ENCODE results near the gene LSM2. TPM values are rescaled to one million over a fixed set of nuclear protein-coding genes. Genes with fewer than 3 reads are reported as not detected.
A peak's percentile ranks its signal among the peaks of the same experiment; 100 is the strongest.

The LSM2 gene
- total and polyA plus RNA-seq, 9 of the 15 experiments (the other 6 are each of a cell fraction or from before 2014, with no cell fraction given): 154 to 407 (median 223) TPM

DNA sequence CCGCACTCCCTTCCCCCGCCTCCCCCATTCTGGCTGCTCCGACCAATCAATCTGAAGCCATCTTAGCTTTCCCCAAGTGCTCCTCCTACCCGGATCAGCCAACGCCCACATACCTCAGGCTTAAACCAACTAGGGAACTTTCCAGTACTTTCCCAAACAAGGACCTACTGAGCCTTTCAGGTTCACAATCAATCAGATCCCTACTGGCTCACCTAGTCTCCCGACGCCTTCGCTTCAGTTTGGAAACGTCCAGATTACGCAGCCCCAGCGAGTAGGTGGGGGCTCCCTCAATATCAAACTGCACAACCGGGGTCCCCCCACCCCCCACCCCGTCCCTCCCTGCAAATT lies 7.9 kb upstream of the LSM2 start (continued):
- TF ChIP-seq, protein P1, sequence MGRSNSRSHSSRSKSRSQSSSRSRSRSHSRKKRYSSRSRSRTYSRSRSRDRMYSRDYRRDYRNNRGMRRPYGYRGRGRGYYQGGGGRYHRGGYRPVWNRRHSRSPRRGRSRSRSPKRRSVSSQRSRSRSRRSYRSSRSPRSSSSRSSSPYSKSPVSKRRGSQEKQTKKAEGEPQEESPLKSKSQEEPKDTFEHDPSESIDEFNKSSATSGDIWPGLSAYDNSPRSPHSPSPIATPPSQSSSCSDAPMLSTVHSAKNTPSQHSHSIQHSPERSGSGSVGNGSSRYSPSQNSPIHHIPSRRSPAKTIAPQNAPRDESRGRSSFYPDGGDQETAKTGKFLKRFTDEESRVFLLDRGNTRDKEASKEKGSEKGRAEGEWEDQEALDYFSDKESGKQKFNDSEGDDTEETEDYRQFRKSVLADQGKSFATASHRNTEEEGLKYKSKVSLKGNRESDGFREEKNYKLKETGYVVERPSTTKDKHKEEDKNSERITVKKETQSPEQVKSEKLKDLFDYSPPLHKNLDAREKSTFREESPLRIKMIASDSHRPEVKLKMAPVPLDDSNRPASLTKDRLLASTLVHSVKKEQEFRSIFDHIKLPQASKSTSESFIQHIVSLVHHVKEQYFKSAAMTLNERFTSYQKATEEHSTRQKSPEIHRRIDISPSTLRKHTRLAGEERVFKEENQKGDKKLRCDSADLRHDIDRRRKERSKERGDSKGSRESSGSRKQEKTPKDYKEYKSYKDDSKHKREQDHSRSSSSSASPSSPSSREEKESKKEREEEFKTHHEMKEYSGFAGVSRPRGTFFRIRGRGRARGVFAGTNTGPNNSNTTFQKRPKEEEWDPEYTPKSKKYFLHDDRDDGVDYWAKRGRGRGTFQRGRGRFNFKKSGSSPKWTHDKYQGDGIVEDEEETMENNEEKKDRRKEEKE (IDR thresholded peaks at IDR 0.05; ENCODE audit: borderline replicate concordance in 1 of 2, control insufficient read depth in 1 of 2, low read depth in 2 of 2, low read length in 1 of 2): 0 out of 4 replicates have a peak, but pooled peaks of 1 of the 2 experiments have one; percentile 52
- TF ChIP-seq NFRKB (IDR thresholded peaks at IDR 0.05; ENCODE audit: low read depth): peak; percentile 71
- TF ChIP-seq ARID2 (IDR thresholded peaks at IDR 0.05): no peak
- TF ChIP-seq MCM3 (IDR thresholded peaks at IDR 0.05): no peak
- TF ChIP-seq NBN (IDR thresholded peaks at IDR 0.05; ENCODE audit: low read depth): no peak
- TF ChIP-seq, protein P2, sequence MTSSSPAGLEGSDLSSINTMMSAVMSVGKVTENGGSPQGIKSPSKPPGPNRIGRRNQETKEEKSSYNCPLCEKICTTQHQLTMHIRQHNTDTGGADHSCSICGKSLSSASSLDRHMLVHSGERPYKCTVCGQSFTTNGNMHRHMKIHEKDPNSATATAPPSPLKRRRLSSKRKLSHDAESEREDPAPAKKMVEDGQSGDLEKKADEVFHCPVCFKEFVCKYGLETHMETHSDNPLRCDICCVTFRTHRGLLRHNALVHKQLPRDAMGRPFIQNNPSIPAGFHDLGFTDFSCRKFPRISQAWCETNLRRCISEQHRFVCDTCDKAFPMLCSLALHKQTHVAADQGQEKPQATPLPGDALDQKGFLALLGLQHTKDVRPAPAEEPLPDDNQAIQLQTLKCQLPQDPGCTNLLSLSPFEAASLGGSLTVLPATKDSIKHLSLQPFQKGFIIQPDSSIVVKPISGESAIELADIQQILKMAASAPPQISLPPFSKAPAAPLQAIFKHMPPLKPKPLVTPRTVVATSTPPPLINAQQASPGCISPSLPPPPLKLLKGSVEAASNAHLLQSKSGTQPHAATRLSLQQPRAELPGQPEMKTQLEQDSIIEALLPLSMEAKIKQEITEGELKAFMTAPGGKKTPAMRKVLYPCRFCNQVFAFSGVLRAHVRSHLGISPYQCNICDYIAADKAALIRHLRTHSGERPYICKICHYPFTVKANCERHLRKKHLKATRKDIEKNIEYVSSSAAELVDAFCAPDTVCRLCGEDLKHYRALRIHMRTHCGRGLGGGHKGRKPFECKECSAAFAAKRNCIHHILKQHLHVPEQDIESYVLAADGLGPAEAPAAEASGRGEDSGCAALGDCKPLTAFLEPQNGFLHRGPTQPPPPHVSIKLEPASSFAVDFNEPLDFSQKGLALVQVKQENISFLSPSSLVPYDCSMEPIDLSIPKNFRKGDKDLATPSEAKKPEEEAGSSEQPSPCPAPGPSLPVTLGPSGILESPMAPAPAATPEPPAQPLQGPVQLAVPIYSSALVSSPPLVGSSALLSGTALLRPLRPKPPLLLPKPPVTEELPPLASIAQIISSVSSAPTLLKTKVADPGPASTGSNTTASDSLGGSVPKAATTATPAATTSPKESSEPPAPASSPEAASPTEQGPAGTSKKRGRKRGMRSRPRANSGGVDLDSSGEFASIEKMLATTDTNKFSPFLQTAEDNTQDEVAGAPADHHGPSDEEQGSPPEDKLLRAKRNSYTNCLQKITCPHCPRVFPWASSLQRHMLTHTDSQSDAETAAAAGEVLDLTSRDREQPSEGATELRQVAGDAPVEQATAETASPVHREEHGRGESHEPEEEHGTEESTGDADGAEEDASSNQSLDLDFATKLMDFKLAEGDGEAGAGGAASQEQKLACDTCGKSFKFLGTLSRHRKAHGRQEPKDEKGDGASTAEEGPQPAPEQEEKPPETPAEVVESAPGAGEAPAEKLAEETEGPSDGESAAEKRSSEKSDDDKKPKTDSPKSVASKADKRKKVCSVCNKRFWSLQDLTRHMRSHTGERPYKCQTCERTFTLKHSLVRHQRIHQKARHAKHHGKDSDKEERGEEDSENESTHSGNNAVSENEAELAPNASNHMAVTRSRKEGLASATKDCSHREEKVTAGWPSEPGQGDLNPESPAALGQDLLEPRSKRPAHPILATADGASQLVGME (CRISPR knock-in tag; IDR thresholded peaks at IDR 0.05): peak; percentile 79; the same call in 1 of the 2 replicates
- peak; percentile 85; the same call in 1 of the 2 replicates for TF ChIP-seq CC2D1A (IDR thresholded peaks at IDR 0.05)
- TF ChIP-seq, protein P3, sequence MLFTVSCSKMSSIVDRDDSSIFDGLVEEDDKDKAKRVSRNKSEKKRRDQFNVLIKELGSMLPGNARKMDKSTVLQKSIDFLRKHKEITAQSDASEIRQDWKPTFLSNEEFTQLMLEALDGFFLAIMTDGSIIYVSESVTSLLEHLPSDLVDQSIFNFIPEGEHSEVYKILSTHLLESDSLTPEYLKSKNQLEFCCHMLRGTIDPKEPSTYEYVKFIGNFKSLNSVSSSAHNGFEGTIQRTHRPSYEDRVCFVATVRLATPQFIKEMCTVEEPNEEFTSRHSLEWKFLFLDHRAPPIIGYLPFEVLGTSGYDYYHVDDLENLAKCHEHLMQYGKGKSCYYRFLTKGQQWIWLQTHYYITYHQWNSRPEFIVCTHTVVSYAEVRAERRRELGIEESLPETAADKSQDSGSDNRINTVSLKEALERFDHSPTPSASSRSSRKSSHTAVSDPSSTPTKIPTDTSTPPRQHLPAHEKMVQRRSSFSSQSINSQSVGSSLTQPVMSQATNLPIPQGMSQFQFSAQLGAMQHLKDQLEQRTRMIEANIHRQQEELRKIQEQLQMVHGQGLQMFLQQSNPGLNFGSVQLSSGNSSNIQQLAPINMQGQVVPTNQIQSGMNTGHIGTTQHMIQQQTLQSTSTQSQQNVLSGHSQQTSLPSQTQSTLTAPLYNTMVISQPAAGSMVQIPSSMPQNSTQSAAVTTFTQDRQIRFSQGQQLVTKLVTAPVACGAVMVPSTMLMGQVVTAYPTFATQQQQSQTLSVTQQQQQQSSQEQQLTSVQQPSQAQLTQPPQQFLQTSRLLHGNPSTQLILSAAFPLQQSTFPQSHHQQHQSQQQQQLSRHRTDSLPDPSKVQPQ (CRISPR knock-in tag; IDR thresholded peaks at IDR 0.05; ENCODE audit: borderline replicate concordance): no peak
- TF ChIP-seq HMG20B (CRISPR knock-in tag; IDR thresholded peaks at IDR 0.05): no peak
- TF ChIP-seq, protein P4, sequence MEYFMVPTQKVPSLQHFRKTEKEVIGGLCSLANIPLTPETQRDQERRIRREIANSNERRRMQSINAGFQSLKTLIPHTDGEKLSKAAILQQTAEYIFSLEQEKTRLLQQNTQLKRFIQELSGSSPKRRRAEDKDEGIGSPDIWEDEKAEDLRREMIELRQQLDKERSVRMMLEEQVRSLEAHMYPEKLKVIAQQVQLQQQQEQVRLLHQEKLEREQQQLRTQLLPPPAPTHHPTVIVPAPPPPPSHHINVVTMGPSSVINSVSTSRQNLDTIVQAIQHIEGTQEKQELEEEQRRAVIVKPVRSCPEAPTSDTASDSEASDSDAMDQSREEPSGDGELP (CRISPR knock-in tag; IDR thresholded peaks at IDR 0.05; ENCODE audit: borderline replicate concordance): no peak
- TF ChIP-seq ZNF175 (CRISPR knock-in tag; IDR thresholded peaks at IDR 0.05; ENCODE audit: low read depth): no peak
- TF ChIP-seq, protein P5, sequence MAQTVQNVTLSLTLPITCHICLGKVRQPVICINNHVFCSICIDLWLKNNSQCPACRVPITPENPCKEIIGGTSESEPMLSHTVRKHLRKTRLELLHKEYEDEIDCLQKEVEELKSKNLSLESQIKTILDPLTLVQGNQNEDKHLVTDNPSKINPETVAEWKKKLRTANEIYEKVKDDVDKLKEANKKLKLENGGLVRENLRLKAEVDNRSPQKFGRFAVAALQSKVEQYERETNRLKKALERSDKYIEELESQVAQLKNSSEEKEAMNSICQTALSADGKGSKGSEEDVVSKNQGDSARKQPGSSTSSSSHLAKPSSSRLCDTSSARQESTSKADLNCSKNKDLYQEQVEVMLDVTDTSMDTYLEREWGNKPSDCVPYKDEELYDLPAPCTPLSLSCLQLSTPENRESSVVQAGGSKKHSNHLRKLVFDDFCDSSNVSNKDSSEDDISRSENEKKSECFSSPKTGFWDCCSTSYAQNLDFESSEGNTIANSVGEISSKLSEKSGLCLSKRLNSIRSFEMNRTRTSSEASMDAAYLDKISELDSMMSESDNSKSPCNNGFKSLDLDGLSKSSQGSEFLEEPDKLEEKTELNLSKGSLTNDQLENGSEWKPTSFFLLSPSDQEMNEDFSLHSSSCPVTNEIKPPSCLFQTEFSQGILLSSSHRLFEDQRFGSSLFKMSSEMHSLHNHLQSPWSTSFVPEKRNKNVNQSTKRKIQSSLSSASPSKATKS (CRISPR knock-in tag; IDR thresholded peaks at IDR 0.05): no peak
- no peak for TF ChIP-seq CAMTA2 (CRISPR knock-in tag; conservative IDR thresholded peaks at IDR 0.05)
- TF ChIP-seq NFATC3 (IDR thresholded peaks at IDR 0.05): no peak
